ENCODE data around the gene PPP6R3.

PPP6R3 gene

DNA sequence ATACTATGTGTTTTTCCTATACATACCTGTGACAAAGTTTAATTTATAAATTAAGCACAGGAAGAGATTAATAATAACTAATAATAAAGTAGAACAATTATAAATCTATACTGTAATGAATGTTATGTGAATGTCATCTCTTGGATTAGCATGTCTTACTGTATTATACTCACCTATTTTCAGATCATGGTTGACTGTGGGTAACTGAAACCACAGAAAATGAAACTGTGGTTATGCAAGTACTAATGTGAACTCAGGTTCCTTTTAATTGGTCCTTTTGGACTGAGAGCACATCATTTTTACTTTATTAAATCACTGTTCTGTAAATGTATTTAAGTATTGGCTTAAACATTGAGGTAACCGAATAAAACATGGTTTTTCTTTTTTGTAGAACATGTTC lies 108.8 kb downstream of the PPP6R3 start:
- DNase-seq = no peak

DNA sequence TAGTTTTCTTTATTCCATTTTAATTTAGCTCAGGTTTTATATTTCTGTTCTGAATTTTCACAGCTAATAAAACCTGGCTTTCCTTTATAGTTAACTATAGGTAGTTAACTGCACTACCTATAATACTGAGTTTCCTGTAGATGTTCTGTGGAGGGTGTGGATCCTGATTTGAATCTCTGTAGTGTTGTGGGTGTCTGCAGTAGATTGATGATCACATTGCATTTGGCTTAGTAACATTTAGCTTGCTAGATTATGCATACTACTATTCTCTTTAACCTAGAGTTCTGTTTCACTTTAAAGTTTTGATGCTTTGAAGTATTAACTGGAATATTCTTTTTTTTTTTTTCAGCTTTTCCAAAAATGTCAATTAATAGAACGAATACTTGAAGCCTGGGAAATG lies 110.1 kb downstream of the PPP6R3 start:
- no peak for DNase-seq

DNA sequence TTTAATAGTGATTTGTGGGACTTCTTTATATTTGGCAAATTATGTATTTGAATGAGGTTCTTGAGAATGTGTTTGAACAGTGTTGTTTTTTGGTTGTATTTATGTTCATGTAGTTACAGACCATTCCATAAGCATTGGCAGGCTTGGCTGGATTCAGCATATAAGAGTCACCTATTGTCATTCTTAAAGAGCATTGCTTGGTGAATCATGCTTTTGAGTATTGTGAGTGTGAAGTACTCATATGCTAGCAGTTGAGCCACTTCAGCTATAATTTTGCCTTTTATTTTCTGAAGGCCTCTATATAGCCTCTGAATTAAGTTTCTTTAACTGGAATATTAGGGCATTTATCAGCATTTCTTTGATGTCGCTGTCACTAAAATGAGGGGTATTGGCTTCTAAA lies 113.8 kb downstream of the PPP6R3 start:
- no peak for DNase-seq

DNA sequence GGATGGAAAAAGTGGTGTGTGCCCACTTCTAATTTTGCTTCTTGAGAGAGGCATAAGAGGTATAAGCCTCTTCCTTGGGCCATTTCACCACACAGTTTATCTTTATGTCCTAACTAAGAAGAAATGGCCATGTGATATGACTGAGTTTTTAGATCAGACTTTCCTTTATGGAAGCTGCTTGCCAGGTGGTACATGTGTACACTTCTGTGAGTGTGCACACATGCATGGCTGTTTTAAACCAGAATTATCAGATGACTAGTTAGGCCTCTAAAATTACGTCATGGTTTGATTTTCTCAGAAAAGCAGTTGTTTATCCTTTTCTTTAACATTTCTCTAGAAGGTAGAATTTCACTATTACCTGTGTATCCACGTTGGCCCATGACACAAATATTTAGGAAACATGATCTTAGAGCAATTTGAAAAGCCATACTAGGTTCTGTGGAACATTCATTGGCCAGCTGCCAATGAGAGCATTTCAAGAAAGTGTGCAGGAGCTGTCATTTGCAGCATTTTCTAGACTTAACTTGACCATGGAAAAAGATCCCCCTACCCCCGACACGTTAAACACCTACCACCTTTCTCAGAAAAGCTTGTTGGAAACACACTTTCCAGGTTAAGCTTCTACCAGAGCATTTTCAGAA lies 114.6 kb downstream of the PPP6R3 start:
- no peak for DNase-seq

DNA sequence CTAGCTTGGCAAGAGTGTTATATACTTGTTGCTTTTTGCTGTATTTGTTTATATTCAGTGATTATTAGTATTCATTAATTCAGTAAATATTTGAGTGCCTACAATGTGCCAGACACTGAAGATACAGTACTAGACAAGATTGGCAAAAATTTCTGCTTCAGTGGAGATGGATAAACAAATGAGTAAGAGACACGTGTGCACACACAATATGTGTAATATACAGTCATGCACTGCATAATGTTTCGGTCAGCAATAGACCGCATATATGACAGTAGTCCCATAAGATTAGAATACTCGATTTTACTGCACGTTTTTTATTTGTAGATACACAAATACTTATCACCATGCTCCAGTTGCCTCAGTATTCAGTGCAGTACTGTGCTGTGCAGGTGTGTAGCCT lies 118.9 kb downstream of the PPP6R3 start:
- no peak for DNase-seq

DNA sequence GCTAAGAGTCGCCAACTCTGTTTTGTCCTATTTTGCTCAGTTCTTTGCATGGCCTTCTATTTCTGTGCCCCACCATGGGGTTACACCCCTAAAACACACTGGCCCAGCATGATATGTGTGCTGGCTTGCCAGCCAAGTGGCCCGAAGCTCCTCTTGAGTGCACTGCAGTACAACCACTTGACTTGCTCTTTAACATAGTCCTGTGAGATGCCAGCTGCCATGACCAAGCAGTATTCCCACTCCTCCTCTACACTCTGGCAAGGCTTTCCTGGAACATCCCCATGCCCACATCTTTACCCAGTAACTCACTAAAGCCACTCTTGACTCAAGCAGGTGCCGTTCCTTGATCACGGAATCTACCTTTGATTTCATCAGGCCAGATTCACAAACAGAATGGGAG lies 120.9 kb downstream of the PPP6R3 start:
- DNase-seq = no peak

DNA sequence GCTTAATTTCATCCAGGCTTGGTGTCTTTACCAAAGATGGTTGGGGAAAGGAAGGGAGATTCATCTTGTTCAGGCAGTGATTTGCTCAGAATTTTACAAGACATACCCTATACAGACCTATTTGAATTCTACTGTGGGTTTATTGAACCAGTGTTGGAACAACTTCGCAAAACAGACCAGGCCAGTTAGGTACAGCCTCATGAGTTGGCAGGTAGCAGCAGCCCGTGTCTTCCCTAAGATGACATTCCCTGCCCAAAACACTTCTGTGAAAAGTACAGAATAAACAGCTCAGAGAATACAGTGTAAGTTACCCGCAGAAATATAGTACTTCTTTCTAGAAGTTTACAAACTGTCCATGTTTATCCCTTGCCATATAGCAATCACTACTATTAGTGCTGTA lies 121.3 kb downstream of the PPP6R3 start:
- DNase-seq = no peak

DNA sequence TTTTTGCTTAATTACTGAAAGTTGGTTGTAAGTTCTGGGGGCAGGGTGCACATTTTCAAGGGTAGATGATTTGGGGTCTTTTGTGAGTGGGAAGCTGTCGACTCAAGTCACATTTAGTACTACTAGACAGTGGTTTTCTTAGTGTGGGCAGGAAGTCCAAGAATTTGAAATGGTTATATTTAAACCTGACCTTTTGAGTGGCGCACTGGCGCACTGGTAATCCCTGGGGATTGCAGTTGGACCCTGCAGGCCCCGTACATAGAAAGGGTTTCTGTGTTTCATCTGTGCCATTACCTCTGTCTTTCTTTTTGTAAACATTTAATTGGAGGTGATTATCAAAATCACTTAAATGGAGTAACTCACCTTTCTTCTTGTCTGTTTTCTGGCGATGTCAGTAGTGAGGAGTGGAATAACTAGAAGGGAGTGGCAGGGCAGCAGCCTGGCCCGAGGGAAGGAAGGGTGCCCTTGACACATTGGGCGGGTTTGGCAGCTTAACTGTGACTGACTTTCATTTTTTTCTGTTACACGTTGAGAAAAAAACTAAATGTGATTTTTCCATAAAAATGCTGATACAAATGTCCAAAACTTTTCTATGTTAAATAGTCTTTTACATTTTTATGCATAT lies 122.0 kb downstream of the PPP6R3 start:
- no peak for DNase-seq

DNA sequence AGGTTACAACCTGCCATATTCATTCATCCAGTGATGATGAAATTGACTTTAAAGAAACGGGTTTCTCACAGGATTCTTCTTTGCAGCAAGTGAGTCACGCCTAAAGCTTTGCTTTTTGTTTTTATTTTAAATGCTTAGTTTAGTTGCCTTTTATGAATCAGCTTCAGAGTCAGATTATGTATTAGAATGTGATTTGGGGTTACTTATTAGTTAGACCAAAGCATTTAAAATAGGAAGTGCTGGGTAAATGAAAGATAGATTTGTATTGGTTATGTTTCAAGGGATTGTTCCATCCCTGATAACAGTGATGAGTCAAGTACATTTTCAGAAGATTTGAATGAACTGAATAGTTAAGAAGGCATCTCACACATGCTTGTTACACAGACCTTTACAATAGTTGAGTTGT lies 122.5 kb downstream of the PPP6R3 start:
- DNase-seq = no peak

DNA sequence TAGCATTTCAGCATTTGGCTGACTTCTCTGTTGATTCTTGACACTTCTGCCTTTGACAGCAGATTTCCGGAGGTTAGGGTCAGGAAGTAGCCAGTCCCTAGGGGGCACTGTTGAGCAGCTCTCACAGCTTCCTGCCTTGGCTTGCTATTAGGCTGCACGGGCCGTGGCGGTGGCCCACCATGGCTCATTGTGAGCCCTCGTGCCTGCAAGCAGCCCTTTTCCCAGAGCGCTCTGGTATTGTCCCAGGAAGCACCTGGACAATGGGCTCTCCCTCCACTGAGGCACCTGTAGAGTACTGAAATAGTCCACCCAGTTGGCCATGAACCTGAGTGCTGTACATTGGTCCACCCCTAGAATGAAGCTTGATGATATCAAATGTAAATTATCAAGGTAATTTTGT lies 123.5 kb downstream of the PPP6R3 start:
- DNase-seq = no peak

DNA sequence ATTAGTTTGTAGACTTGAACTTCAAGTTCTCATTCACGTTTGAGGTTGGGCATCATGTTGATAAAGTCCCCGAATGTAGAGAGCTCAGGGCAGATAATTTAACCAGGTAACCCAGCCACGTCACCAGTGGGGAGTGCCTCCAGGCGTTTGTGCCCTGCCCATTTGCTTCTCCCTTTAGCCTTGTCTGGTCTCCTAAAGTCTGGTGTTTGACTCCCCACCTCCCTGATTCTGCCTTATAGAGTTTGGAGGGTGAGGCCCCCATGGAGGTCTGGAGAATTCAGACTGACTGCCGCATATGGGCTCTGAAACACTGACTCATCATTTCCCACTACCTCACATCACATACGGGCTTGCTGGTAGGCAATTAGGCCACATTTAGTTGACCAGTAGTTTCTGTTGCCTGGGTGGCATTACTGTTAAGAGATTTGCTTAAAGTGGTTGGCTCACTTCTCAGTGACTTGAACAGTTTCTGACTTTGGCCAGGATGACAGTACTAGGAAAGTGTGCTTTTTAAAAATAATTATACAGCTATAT lies 124.5 kb downstream of the PPP6R3 start:
- DNase-seq = no peak

DNA sequence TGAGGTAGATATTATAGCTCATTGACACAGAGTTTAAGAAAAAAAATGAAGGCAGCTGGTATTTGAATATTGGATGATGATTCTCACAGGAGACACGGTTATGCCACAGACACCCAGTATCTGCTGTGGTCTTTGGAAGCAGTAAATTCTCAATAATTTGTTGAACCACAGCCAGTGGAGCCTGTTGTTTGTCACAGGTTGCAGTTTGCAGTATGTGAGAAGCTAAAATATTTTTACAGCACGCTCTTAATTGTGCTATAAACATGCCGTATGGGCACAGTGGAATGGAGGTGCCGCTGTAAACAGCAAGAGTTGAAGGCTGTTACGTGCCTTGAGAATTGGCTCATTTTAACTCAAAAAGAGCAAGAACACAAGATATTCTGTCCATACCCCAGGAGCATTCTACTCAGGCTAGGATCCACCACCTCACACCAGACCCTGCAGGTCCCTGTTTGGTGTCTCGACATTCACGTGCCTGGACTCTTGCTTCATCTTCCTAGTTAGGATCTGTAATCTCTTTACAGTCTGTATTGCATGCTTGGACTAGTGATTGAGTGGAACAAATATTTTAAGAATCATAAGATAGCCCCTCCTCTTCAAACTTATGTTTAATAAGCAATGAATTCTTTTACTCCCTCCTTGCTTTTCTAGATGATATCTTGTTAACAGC lies 129.1 kb downstream of the PPP6R3 start:
- no peak for DNase-seq

DNA sequence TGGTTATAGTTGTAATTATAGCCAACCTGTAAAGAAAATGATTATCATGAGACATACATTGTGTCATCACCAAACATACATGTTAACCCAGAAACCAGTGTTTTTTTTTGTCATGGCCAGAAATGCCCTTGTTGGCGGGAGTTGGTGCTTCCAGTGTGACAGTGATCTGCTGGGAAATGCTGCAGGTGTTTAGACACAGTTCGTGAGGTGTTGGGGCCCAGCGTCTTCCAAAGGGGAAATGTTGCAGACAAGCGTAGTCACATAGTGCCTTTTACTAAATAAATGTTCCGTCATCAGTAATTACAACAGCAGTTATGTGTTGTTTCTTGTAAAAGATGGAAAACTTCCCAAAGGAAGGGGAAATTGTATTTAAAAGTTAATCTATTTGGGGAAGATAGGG lies 131.2 kb downstream of the PPP6R3 start:
- no peak for DNase-seq

DNA sequence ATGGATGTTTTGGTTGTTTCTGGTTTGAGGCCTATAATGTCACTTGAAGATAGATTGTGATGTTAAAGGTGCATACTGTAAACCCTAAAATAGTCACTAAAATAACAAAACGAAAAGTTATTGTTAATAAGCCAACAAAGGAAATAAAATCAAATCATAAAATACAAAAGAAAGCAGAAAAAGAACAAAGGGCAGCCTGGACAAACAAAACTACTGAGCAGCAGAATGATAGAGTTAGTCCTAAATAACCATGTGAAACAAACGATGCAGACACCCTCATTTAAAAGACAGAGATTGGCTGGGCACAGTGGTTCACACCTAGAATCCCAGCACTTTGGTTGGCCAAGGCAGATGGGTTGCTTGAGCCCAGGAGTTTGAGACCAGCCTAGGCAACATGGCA lies 132.9 kb downstream of the PPP6R3 start:
- DNase-seq = no peak

DNA sequence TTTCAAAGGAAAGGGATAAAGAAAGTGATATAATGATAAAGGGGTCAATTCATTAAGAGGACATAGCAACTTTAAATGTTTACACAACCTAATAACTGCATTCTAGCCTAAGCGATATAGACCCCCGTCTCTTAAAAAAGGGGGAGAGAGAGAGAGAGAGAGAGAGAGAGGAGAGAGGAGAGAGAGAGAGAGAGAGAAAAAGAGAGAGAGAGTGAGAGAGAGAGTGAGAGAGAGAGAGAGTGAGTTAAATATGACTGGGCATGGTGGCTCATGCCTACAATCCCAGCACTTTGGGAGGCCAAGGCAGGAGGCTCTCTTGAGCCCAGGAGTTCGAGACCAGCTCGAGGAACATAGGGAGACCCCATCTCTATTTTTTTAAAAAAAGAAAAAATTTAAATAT lies 133.6 kb downstream of the PPP6R3 start:
- no peak for DNase-seq

DNA sequence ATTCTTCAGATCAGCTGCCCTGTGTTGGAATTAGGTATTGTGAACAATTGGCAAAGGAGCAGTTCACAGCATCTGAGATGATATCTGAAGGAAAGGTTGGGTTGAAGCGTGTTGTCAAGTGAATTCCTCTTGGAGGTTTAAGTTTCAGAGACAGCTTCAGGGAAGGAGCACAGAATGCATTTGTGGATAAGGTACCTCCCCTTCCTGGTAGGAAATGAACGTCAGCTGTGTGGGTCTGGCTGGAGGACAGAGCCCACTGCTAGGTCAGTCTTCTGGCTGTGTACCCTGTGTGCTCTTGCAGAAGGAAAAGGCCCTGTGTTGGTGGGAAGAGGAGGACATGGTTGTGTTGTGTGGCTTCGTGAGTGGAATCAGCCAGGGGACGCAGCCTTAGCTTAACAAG lies 135.7 kb downstream of the PPP6R3 start:
- no peak for DNase-seq

DNA sequence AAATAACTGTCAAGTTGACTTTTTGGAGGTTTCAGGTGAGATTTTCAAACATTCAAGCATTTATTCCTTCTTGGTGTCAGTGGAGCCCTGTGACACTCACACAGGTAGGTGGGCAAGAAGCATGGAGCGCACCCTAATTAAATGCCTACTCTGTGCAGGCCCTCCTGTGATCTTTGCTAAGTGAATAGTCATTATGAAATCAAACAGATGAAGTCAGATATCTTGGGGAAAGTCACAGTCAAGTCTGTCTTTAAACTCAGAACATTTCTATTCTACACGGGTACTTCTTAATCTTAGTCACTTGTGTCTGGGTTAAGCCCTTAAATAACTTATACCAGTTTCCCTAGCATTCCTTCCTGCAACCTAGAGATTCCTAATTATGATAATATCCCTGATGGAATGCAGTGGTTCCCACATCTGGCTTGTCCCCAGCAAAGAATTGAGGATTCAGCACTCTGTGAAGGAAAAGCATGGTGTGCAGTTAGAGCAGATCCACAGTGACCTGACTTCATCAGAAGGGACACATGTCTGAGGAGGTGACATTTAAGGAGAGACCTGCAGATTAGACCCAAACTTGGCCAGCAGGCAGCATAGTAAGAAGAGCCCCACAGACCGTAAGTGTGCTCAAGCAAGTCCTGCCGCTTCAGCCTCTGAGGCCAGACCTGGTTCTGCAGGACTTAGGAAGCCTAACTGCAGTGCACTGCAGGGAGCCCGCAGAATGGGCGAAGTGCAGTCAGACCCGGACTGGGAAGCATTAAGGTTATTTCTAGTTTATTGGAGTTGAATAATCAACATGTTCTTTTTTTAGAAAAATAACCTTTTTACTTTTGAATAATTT lies 138.5 kb downstream of the PPP6R3 start:
- no peak for DNase-seq

DNA sequence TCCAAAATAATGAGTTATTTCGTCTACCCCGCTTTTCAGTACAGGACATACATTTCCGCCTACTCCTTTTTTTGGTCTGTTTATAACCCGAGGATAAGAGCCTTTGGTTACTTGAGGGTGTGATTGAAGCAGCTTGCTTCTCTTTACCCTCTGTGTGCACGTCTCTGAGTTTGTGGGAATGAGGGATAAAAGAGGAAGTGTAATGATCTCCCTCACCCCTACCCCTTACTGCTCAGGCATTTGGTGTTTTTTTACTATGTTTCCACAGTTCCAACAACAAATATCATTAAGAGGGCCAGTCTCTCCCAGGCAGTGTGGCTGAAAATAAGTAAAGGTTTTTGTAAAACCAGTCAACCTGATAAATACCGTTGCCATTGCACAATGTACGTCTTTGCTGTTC lies 140.6 kb downstream of the PPP6R3 start:
- DNase-seq = no peak

DNA sequence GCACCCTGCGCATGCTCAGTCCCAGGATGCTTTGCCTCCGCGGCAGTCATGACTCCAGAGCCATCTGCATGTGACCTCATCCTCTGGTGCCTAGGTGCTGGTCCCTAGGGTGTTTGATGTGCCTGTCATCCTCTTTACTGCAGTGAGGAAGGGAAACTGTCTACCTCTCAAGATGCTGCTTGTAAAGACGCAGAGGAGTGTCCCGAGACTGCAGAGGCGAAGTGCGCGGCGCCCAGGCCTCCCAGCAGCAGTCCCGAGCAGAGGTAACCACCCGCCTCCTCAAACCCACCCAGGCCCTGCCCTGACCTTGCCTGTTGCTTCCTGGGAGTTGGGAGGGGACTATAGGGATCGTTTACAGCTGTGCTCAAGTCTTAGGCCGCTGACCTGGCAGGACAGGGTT lies 149.2 kb downstream of the PPP6R3 start:
- no peak for DNase-seq

DNA sequence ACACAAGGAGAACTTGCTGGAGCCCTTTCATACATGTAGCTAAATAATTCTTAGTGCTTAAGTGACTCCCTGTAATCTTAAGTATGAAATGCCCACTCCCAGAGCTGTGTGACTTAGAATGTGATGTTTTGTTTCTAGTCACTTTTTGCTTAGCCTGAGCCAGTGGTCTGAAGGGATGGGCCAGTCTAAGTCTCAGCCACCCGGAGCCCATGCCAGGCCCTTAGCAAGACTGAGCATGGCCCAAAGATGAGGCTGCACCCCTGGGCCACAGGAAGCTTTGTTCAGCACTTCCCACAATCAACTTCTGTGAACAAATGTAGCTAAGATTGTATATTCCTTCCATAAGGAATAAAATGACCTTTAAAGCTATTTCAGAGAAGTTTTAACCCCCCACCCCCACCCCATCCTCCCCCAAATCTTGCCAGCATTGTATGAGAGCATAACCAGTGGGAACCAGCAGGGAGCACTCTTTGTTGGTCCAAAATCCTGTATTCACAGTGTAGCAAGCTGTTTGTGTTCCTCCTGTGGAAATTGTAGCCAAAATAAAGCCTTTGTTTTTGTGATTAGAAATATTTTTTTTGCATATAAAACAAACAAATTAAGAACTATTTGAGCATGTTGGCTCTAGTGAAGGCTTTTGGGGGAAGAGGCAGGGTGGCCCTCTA lies 150.0 kb downstream of the PPP6R3 start:
- DNase-seq = no peak

DNA sequence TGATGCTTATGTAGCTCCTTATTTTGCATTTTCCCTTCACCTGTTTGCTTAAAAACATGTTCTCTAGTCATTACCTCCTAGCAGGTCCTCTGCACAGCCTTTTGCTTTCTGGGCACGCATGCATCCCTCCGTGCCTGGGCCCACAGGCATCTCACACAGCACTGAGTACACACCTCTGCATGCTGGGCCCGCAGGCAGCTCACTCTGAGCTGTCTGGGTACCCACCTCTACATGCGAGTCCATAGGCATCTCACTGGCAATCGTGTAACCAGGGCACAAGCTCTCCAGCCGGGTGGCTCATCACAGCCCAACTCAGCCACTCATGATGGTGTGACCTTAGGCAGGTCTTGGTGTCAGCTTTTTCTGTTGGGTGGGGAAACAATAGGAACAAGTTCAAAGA lies 155.1 kb downstream of the PPP6R3 start:
- DNase-seq = no peak

DNA sequence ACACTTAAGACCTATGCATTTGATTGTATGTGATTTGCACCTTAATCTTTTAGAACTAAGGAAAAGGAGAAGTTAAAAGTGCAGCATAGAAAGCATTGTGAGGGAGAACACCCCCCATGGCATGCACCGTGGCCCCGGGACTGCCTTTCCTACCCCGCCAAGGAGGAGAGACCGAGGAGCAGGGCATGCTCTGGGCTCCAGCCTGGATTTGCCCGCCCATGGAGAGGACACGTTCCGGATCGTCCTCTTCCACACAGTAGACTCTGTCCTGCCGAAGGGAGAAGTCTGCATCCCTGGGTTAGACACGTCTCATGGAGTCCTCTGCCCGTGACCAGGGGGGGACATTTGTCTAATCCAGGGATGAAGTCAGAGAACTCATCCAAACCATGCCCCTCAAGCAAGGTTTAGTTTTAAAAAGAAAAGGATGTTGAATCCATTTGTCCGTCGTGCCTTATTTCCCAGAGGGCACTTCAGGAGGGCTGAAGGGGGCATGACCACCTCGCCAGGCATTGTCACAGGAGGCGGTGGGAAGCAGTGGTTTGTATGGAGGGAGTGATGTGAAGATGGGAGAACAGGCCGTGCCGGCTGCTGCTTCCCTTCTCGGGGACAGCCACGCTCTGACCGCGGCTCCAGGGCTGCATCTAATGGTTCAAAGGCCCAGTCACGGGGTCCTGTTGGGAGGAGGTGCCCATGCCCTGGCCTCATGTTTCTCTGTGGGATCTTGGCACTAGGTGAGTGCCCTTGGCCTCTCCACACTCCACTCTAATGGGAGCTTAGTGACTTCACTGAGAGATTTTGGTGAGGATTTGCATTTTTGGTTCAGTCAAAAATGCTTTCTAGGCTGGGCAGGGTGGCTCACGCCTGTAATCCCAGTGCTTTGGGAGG lies 157.6 kb downstream of the PPP6R3 start:
- DNase-seq = no peak
